ENCODE measurements around the gene RBP5.

The RBP5 gene

DNA sequence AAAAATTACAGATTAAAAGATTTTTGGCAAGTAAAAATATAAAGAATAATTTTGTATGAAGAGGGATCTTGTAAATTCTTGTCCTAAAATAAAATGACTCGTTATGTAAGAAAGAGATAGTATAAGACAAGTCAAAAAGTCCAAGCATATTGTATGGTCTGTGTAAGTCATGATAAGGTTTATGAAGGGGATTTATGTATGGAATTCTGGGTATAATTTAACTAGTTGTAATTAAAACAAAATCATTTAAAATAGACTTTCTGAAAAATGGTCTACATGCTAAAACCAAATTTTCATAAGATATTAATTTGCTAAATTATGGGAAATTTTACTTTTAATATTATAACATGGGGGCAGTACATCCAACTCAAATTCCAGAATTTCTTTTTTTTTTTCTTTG, 43.2 kb upstream of the RBP5 start:
- H3K27ac ChIP-seq (ENCODE audit: low read length), result no peak overlapping the region
- peaks cover 6% of the 10 kb centered on the region; the same call in 1 of the 2 replicates for H3K27me3 ChIP-seq (ENCODE audit: low read depth, low read length)
- no peak overlapping the region for H2AFZ ChIP-seq (ENCODE audit: low read depth, low read length)
- H3K4me2 ChIP-seq (ENCODE audit: low read length), result no peak overlapping the region
- TF ChIP-seq, protein P1, sequence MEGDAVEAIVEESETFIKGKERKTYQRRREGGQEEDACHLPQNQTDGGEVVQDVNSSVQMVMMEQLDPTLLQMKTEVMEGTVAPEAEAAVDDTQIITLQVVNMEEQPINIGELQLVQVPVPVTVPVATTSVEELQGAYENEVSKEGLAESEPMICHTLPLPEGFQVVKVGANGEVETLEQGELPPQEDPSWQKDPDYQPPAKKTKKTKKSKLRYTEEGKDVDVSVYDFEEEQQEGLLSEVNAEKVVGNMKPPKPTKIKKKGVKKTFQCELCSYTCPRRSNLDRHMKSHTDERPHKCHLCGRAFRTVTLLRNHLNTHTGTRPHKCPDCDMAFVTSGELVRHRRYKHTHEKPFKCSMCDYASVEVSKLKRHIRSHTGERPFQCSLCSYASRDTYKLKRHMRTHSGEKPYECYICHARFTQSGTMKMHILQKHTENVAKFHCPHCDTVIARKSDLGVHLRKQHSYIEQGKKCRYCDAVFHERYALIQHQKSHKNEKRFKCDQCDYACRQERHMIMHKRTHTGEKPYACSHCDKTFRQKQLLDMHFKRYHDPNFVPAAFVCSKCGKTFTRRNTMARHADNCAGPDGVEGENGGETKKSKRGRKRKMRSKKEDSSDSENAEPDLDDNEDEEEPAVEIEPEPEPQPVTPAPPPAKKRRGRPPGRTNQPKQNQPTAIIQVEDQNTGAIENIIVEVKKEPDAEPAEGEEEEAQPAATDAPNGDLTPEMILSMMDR (IDR thresholded peaks at IDR 0.05; ENCODE audit: low read depth, low read length), result no peak
- no peak for TF ChIP-seq EZH2phosphoT487 (IDR thresholded peaks at IDR 0.05; ENCODE audit: low read depth)
- H3K36me3 ChIP-seq (replicated peaks; ENCODE audit: low read depth, low read length), result no peaks in the 10 kb centered on the region
- H3K4me1 ChIP-seq (ENCODE audit: low read length), result no peaks in the 10 kb centered on the region
- H4K20me1 ChIP-seq (ENCODE audit: insufficient read depth, low read length), result no peaks in the 10 kb centered on the region
- H3K4me3 ChIP-seq (ENCODE audit: low read length), result no peak overlapping the region
- H3K9ac ChIP-seq (ENCODE audit: low read length), result no peak overlapping the region
- no peaks in the 10 kb centered on the region for H3K79me2 ChIP-seq (ENCODE audit: low read length)
- peaks cover 21% of the 10 kb centered on the region for H3K9me3 ChIP-seq (ENCODE audit: insufficient read depth, low read length)

DNA sequence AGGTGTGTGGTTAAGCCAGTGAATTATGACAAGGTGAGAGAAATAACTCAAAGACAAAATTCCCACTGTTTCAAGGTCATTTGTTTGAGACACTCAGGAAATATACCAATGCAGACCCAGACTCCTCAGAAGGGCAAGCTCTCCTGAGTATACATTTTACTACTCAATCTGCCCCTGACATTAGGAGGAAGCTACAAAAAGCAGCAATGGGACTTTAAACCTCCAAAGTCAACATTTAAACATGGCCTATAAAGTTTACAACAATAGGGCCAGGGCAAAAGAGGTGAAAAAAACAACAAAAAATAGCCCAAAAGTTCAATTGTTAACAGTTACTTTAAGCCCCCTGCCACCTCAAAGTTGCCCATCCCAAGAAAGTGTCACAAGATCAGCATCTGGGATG, 41.3 kb upstream of the RBP5 start:
- Histone ChIP-seq H3K27ac (ENCODE audit: low read length) (no peak overlapping the region), H3K79me2 (ENCODE audit: low read length) (no peaks in the 10 kb centered on the region), H3K4me2 (ENCODE audit: low read length) (no peak overlapping the region), H3K9me3 (ENCODE audit: insufficient read depth, low read length) (peaks cover 21% of the 10 kb centered on the region), H4K20me1 (ENCODE audit: insufficient read depth, low read length) (no peaks in the 10 kb centered on the region), H3K36me3 (replicated peaks; ENCODE audit: low read depth, low read length) (no peaks in the 10 kb centered on the region), H3K9ac (ENCODE audit: low read length) (no peak overlapping the region), H2AFZ (ENCODE audit: low read depth, low read length) (no peak overlapping the region), H3K4me1 (ENCODE audit: low read length) (no peaks in the 10 kb centered on the region), H3K27me3 (ENCODE audit: low read depth, low read length) (no peaks in the 10 kb centered on the region), H3K4me3 (ENCODE audit: low read length) (no peak overlapping the region)
- TF ChIP-seq, protein P1 (IDR thresholded peaks at IDR 0.05; ENCODE audit: low read depth, low read length), result no peak
- TF ChIP-seq EZH2phosphoT487 (IDR thresholded peaks at IDR 0.05; ENCODE audit: low read depth), result no peak

DNA sequence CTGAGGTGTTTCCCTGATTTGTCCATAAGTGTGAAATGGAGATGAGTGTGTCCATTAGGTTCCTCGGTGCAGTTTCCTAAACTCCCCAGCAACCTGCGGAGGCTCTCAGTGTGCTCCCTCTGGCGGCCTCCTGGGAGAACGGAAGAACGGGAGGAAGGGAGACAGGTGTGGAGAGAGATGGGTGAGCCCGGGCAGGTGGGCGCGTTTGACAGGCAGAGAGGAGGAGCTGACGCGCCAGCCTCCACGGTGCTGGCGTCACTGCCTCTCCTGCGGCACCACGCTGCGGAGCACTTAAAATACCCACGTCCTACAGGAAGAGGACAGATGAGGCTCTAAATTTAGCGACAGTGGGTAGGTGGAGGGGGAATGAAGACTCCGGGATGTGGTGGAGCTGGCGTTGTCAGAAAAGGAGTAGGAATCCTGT, 34.0 kb upstream of the RBP5 start:
- no peak overlapping the region for H2AFZ ChIP-seq (ENCODE audit: low read depth, low read length)
- no peaks in the 10 kb centered on the region for H3K79me2 ChIP-seq (ENCODE audit: low read length)
- H4K20me1 ChIP-seq (ENCODE audit: insufficient read depth, low read length), result no peaks in the 10 kb centered on the region
- TF ChIP-seq EZH2phosphoT487 (IDR thresholded peaks at IDR 0.05; ENCODE audit: low read depth), result no peak
- TF ChIP-seq, protein P1 (IDR thresholded peaks at IDR 0.05; ENCODE audit: low read depth, low read length), result no peak
- H3K27ac ChIP-seq (ENCODE audit: low read length), result no peak overlapping the region
- no peak overlapping the region for H3K9ac ChIP-seq (ENCODE audit: low read length)
- no peaks in the 10 kb centered on the region for H3K4me1 ChIP-seq (ENCODE audit: low read length)
- H3K36me3 ChIP-seq (replicated peaks; ENCODE audit: low read depth, low read length), result no peaks in the 10 kb centered on the region
- no peak overlapping the region for H3K4me2 ChIP-seq (ENCODE audit: low read length)
- H3K4me3 ChIP-seq (ENCODE audit: low read length), result no peak overlapping the region
- no peaks in the 10 kb centered on the region for H3K9me3 ChIP-seq (ENCODE audit: insufficient read depth, low read length)
- H3K27me3 ChIP-seq (ENCODE audit: low read depth, low read length), result no peaks in the 10 kb centered on the region

DNA sequence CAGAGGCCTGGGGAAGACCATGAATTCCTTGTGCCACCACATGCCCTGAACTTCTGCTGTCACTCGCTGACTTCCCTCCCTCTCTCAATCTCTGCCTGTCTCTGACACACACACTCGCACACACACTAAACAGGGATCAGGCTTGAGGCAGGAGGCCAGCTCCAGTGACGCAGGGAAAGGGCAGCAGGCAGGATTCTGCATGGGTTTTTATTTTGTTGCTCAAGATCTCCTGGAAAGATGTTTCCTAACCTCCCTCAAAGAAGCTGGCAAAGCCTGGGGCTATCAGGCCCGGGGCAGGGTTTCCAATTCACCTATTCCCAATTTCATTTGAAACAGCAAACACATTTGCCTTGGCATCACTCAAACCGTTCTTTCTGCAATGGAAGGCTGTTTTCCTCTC, 33.1 kb upstream of the RBP5 start:
- Histone ChIP-seq H2AFZ (ENCODE audit: low read depth, low read length) (no peak overlapping the region), H3K27me3 (ENCODE audit: low read depth, low read length) (no peaks in the 10 kb centered on the region), H3K27ac (ENCODE audit: low read length) (no peak overlapping the region), H3K4me3 (ENCODE audit: low read length) (no peak overlapping the region), H3K36me3 (replicated peaks; ENCODE audit: low read depth, low read length) (no peaks in the 10 kb centered on the region), H4K20me1 (ENCODE audit: insufficient read depth, low read length) (no peaks in the 10 kb centered on the region), H3K79me2 (ENCODE audit: low read length) (no peaks in the 10 kb centered on the region), H3K4me2 (ENCODE audit: low read length) (no peak overlapping the region), H3K4me1 (ENCODE audit: low read length) (no peaks in the 10 kb centered on the region), H3K9ac (ENCODE audit: low read length) (no peak overlapping the region), H3K9me3 (ENCODE audit: insufficient read depth, low read length) (no peaks in the 10 kb centered on the region)
- no peak for TF ChIP-seq EZH2phosphoT487 (IDR thresholded peaks at IDR 0.05; ENCODE audit: low read depth)
- TF ChIP-seq, protein P1 (IDR thresholded peaks at IDR 0.05; ENCODE audit: low read depth, low read length), result no peak
